A549 (cell line): ENCODE results near the gene CXorf66.

Source experiments
- BCL3 ChIP-seq: fragments of >200 bp; sonication (Bioruptor Twin); formaldehyde crosslinking; IDR thresholded peaks from 3 replicates; pipeline ENCODE4 v1.6.1; 2016
- EP300 ChIP-seq, 2 experiments: fragments of >200 bp; sonication (Bioruptor Twin); formaldehyde crosslinking; IDR thresholded peaks; 2 replicates in 1 of 2; 3 replicates in 1 of 2; pipeline ENCODE4 v1.6.1; 2016 to 2017
- ESRRA ChIP-seq: fragments of 150-350 bp; IDR thresholded peaks from 2 replicates; pipeline ENCODE4 v1.6.1; 2014; ENCODE audit warnings: mild to moderate bottlenecking, low read length, borderline replicate concordance
- FOSL2 ChIP-seq, 2 experiments: fragments of 450-650 bp in 1 of 2; fragments of >200 bp in 1 of 2; sonication (Bioruptor Twin) in 1 of 2; formaldehyde crosslinking; IDR thresholded peaks; 2 replicates each; pipeline versions ENCODE4 v1.5.0 to v1.6.1; 2016 to 2020; ENCODE audit warnings: mild to moderate bottlenecking in 1 of 2, moderate library complexity in 1 of 2
- HDAC2 ChIP-seq: fragments of 200-600 bp; sonication (generic); IDR thresholded peaks from 2 replicates; pipeline ENCODE4 v1.6.1; 2016
- POLR2A ChIP-seq: IDR thresholded peaks from 2 replicates; pipeline ENCODE4 v1.6.1; 2012; ENCODE audit warnings: mild to moderate bottlenecking, low read length
- RCOR1 ChIP-seq: fragments of 150-350 bp; IDR thresholded peaks from 2 replicates; pipeline ENCODE4 v1.6.1; 2014; ENCODE audit warnings: antibody characterized with exemption, low read length, low read depth
- RFX5 ChIP-seq: fragments of 450-650 bp; IDR thresholded peaks from 2 replicates; pipeline ENCODE4 v1.7.1; 2014; ENCODE audit warnings: antibody characterized with exemption, mild to moderate bottlenecking, moderate library complexity
- ZNF302 ChIP-seq: fragments of 250-450 bp; sonication (Bioruptor Pico); IDR thresholded peaks from 2 replicates; pipeline ENCODE4 v1.9.0; 2021; ENCODE audit warnings: inconsistent platforms, mild to moderate bottlenecking, moderate library complexity
- TF ChIP-seq, protein P1 (sequence below): fragments of >200 bp; sonication (Bioruptor Twin); formaldehyde crosslinking; IDR thresholded peaks from 3 replicates; pipeline ENCODE4 v1.5.1; 2016

DNA sequence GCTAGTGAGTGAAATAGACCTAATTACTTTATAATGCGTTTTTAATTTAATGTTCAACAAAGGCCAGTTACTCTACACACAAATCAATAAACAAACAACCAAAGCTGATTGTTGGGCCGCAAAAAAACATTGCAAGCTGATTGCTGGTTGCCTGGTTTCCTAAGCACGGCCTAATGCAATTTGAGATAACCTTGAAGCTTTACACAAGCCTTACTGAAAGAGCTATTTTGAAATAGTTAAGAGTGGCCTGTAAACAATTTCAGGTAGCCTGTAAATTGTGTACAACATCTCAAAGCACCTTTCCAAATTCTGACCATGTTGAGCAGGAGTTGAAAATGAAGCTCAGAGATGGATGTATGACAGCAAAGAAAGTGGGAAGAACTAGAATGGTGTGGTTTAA is 17.5 kb upstream of the CXorf66 start:
- TF ChIP-seq BCL3 (no peak), ESRRA (no peak), RCOR1 (no peak), POLR2A (no peak), FOSL2 (IDR thresholded peaks at IDR 0.05) (no peak), FOSL2 (CRISPR knock-in tag; IDR thresholded peaks at IDR 0.05) (no peak), RFX5 (no peak), EP300 (IDR thresholded peaks at IDR 0.05) (no peak), HDAC2 (no peak), ZNF302 (CRISPR knock-in tag) (no peak)
- TF ChIP-seq, protein P1, sequence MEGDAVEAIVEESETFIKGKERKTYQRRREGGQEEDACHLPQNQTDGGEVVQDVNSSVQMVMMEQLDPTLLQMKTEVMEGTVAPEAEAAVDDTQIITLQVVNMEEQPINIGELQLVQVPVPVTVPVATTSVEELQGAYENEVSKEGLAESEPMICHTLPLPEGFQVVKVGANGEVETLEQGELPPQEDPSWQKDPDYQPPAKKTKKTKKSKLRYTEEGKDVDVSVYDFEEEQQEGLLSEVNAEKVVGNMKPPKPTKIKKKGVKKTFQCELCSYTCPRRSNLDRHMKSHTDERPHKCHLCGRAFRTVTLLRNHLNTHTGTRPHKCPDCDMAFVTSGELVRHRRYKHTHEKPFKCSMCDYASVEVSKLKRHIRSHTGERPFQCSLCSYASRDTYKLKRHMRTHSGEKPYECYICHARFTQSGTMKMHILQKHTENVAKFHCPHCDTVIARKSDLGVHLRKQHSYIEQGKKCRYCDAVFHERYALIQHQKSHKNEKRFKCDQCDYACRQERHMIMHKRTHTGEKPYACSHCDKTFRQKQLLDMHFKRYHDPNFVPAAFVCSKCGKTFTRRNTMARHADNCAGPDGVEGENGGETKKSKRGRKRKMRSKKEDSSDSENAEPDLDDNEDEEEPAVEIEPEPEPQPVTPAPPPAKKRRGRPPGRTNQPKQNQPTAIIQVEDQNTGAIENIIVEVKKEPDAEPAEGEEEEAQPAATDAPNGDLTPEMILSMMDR: no peak
